ENCODE measurements around the gene EID2. TPM values are rescaled to one million over a fixed set of nuclear protein-coding genes. Genes with fewer than 3 reads are reported as not detected.

The EID2 gene
- total and polyA plus RNA-seq, 9 donors = 7.0 to 13.4 (median 10.4) TPM

DNA sequence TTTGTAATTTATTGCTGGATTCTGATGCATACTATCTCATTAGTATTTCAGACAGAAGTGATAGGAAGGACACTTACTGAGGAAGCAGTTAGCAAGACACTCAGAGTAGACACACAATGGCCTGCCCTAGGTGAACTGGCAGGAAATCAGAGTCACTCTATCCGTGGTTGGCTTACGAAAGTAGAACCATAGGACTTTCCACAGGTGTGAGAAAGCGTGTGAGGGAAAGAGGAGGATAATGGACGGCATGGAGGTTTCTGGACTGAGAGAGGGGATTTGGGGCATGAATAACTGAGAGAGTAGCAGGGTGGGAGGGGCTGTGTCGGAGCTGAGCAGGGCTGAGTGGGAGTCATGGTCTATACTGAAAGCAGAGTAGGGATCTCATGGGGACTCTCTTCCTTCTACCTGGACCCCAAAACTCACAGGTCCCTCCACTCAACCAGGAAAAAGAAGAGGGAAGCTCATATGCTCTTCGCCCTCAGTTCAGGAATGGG, 18.7 kb upstream of the EID2 start:
- 52% methylated on average over 4 of the region's 6 CpGs for WGBS (ENCODE audit: insufficient coverage)
- peaks cover 7% of the 10 kb centered on the region for H3K4me1 ChIP-seq (ENCODE audit: control insufficient read depth, insufficient read depth, low read length)
- no peak overlapping the region for H3K4me3 ChIP-seq (ENCODE audit: low read length)
- no peaks in the 10 kb centered on the region for H3K9me3 ChIP-seq (replicated peaks; ENCODE audit: control insufficient read depth, low read depth, low read length)
- DNase-seq = no peak
- H3K36me3 ChIP-seq (ENCODE audit: control insufficient read depth, insufficient read depth, low read length) = no peaks in the 10 kb centered on the region
- H3K27ac ChIP-seq (ENCODE audit: low read length) = no peak overlapping the region
- no peaks in the 10 kb centered on the region for H3K27me3 ChIP-seq (ENCODE audit: control insufficient read depth, insufficient read depth, low read length)

DNA sequence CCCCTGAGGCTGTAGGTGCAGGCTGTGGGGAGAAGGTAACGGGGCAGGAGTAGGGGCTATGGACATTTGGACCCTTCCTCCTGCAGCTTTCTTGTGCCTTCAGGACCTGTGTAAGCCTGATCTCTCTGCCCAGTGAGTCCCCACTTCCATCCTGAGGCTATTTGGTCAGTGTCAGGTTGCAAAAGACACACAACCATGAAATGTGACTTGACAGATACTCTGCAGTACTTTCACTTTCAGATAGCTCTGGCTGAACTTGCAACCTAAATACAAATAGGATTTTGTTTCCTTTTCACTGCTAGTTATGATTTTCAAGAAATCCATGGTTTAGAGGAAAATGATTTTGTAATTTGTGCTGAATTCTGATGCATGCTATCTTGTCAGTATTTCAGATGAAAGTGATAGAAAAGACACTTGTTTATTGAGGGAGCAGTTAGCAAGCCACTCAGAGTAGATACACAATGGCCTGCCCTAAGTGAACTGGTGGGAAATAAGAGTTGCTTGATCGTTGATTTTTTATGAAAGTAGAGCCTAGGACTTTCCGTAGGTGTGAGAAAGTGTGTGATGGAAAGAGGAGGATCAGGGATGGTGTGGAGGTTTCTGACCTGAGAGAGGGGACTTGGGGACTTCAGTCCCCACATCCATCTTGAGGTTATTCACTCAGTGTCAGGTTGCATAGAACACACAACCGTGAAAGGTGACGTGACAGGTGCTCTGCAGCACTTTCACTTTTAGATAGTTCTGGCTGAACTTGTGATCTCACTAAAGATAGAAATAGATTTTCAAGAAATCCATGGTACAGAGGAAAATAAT, 18.1 kb upstream of the EID2 start:
- Histone ChIP-seq H3K36me3 (ENCODE audit: control insufficient read depth, insufficient read depth, low read length) (no peaks in the 10 kb centered on the region), H3K27ac (ENCODE audit: low read length) (peak overlapping the region; percentile 29), H3K4me3 (ENCODE audit: low read length) (no peak overlapping the region), H3K9me3 (replicated peaks; ENCODE audit: control insufficient read depth, low read depth, low read length) (no peaks in the 10 kb centered on the region), H3K4me1 (ENCODE audit: control insufficient read depth, insufficient read depth, low read length) (peaks cover 7% of the 10 kb centered on the region), H3K27me3 (ENCODE audit: control insufficient read depth, insufficient read depth, low read length) (peaks cover 2% of the 10 kb centered on the region)
- 52% methylated on average over 4 of the region's 5 CpGs for WGBS (ENCODE audit: insufficient coverage)
- no peak for DNase-seq

DNA sequence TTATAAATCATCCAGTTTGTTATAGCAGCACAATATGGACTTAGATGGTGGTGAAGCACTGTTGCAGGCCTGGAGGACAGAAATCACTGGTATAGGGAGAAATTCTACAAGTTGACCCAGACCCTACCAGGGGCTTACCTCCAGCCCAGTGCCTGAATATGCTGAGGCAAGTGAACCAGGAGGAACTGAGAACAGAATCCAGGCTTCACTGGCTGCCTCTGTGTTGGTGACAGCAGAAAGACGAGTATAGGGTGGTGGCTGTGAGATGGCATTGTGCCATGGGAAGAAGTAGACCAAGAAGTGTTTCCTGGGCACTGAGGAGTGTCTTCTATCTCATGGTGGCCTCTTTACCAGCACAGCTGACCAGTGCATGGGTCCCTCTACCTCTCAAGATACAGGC, 15.9 kb upstream of the EID2 start:
- Histone ChIP-seq H3K27ac (ENCODE audit: low read length) (no peak overlapping the region), H3K27me3 (ENCODE audit: control insufficient read depth, insufficient read depth, low read length) (peaks cover 3% of the 10 kb centered on the region), H3K9me3 (replicated peaks; ENCODE audit: control insufficient read depth, low read depth, low read length) (no peaks in the 10 kb centered on the region), H3K4me1 (ENCODE audit: control insufficient read depth, insufficient read depth, low read length) (peaks cover 7% of the 10 kb centered on the region), H3K4me3 (ENCODE audit: low read length) (no peak overlapping the region), H3K36me3 (ENCODE audit: control insufficient read depth, insufficient read depth, low read length) (no peaks in the 10 kb centered on the region)
- DNase-seq = no peak
- WGBS (ENCODE audit: insufficient coverage) = 29% methylated on average over 1 of the region's 1 CpG

DNA sequence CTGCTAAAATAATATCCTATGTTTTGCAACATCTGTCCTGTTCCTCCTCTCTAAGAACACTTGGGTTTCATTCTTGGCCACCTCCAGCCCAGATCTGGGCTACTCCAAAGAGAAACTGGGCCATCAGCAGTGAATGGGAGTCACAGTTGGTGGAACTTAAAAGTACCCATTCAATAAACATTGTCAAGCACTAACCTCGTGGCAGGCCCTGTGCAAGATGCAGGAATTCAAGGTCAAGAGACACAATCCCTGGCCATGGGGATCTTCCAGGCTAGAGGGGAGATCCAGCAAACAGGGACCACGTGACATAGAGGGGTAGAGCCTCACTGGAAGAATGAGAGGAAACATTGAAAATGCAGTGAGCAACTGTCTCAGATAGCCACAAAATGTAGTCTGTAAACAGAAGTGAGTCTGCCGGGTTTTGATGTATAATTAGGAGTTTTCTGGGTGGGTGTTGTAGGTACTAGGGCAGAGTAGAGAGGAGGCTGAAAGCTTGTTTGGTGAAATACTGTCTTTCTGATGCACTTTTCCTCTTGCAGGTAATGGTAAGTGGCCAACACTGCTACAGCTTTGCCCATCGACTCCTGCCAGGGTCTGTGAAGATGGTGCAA, 14.8 kb upstream of the EID2 start:
- no peak for DNase-seq
- peaks cover 7% of the 10 kb centered on the region for H3K4me1 ChIP-seq (ENCODE audit: control insufficient read depth, insufficient read depth, low read length)
- 57% methylated on average over 3 of the region's 4 CpGs for WGBS (ENCODE audit: insufficient coverage)

DNA sequence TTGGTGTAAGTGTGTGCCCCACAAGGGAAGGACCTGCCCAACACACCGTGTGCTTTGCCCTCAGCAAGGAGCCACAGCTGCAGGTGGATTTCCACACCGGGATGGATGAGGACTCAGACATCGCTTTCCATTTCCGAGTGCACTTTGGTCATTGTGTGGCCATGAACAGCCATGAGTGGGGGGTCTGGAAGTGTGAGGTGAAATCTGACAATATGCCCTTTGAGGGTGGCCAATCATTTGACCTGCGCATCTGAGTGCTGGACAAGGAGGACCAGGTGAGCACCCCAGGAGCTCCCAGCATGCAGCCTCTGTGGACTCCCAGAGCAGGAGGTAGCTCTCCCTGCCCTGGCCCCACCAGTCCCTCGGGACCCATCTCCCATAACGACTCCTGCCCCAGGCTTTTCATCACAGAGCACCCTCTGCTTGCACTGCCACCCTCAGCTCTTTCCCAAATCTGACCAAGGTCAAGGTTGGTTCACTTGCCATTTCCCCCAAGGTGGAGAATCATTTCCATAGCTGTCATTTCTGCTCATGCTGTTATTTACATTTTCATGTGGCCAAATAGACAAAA, 13.2 kb upstream of the EID2 start:
- Histone ChIP-seq H3K9me3 (replicated peaks; ENCODE audit: control insufficient read depth, low read depth, low read length) (no peaks in the 10 kb centered on the region), H3K27ac (ENCODE audit: low read length) (no peak overlapping the region), H3K36me3 (ENCODE audit: control insufficient read depth, insufficient read depth, low read length) (no peaks in the 10 kb centered on the region), H3K4me3 (ENCODE audit: low read length) (no peak overlapping the region), H3K4me1 (ENCODE audit: control insufficient read depth, insufficient read depth, low read length) (peaks cover 2% of the 10 kb centered on the region), H3K27me3 (ENCODE audit: control insufficient read depth, insufficient read depth, low read length) (peaks cover 3% of the 10 kb centered on the region)
- 69% methylated on average over 7 of the region's 7 CpGs for WGBS (ENCODE audit: insufficient coverage)
- DNase-seq = no peak

More for the DNA sequence above, 14.8 kb upstream of the EID2 start:
- no peaks in the 10 kb centered on the region for H3K36me3 ChIP-seq (ENCODE audit: control insufficient read depth, insufficient read depth, low read length)
- H3K27me3 ChIP-seq (ENCODE audit: control insufficient read depth, insufficient read depth, low read length) = peaks cover 3% of the 10 kb centered on the region
- H3K9me3 ChIP-seq (replicated peaks; ENCODE audit: control insufficient read depth, low read depth, low read length) = no peaks in the 10 kb centered on the region
- H3K27ac ChIP-seq (ENCODE audit: low read length) = no peak overlapping the region
- H3K4me3 ChIP-seq (ENCODE audit: low read length) = no peak overlapping the region

DNA sequence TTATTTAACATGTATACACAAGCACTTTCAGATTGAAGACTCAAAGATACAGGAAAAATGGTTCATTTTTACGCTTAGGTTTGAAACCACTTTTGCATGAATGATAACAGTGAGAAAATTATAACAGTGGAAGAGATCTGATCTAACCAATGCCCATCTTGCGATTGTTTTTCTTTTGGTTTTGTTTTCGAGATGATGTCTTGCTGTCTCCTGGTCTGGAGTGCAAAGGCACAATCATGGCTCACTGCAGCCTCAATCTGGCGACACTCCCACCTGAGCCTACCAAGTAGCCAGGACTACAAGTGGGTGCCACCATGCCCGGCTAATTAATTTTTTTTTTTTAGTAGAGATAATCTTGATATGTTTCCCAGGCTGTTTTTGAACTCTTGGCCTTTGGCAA, 10.2 kb upstream of the EID2 start:
- Histone ChIP-seq H3K4me1 (ENCODE audit: control insufficient read depth, insufficient read depth, low read length) (no peaks in the 10 kb centered on the region), H3K36me3 (ENCODE audit: control insufficient read depth, insufficient read depth, low read length) (no peaks in the 10 kb centered on the region), H3K27ac (ENCODE audit: low read length) (no peak overlapping the region), H3K9me3 (replicated peaks; ENCODE audit: control insufficient read depth, low read depth, low read length) (no peaks in the 10 kb centered on the region), H3K27me3 (ENCODE audit: control insufficient read depth, insufficient read depth, low read length) (peaks cover 5% of the 10 kb centered on the region), H3K4me3 (ENCODE audit: low read length) (no peak overlapping the region)
- 75% methylated on average over 3 of the region's 5 CpGs for WGBS (ENCODE audit: insufficient coverage)
- DNase-seq = no peak

DNA sequence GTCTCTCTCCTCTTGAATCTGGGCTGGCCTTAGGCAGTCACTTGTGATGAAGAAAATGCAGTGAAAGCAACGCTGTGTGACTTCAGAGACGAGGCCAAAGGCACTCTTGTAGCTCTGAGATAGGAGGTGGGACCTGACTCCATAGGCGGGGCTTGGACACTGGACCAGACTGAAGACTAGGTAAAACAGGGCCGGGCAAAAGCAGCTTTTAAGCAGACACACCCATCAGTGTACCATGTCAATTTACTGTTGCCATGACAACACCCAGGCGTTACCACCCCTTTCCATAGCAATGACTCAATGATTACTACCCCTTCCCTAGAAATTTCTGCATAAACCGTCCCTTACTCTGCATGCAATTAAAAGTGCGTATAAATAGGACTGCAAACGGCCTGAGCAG, 6.6 kb upstream of the EID2 start:
- Histone ChIP-seq H3K27me3 (ENCODE audit: control insufficient read depth, insufficient read depth, low read length) (peaks cover 6% of the 10 kb centered on the region), H3K36me3 (ENCODE audit: control insufficient read depth, insufficient read depth, low read length) (no peaks in the 10 kb centered on the region), H3K4me3 (ENCODE audit: low read length) (no peak overlapping the region), H3K27ac (ENCODE audit: low read length) (no peak overlapping the region), H3K9me3 (replicated peaks; ENCODE audit: control insufficient read depth, low read depth, low read length) (no peaks in the 10 kb centered on the region), H3K4me1 (ENCODE audit: control insufficient read depth, insufficient read depth, low read length) (no peaks in the 10 kb centered on the region)
- DNase-seq = no peak
- 60% methylated on average over 8 of the region's 8 CpGs for WGBS (ENCODE audit: insufficient coverage)

DNA sequence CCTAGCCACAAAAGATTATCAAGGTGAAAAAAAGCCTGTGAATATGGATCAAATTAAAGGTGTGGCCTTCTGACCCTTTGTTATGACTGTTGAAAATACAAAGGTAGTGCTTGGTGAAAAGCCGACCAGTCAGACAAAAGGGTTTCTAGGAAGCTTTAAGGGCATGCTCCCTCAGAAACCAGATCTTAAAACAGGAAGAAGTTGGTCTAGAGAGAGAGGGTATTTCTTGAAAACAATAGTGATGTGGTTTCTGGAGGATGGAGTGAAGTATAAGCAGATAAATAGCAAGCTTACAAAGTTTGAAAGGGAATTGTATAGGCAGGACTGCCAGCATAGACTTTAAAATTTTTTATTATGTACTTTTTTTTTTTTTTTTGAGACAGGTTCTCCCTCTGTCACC, 5.0 kb upstream of the EID2 start:
- Histone ChIP-seq H3K4me1 (ENCODE audit: control insufficient read depth, insufficient read depth, low read length) (no peaks in the 10 kb centered on the region), H3K9me3 (replicated peaks; ENCODE audit: control insufficient read depth, low read depth, low read length) (no peaks in the 10 kb centered on the region), H3K27ac (ENCODE audit: low read length) (no peak overlapping the region), H3K27me3 (ENCODE audit: control insufficient read depth, insufficient read depth, low read length) (peaks cover 6% of the 10 kb centered on the region), H3K4me3 (ENCODE audit: low read length) (no peak overlapping the region), H3K36me3 (ENCODE audit: control insufficient read depth, insufficient read depth, low read length) (no peaks in the 10 kb centered on the region)
- no peak for DNase-seq
- 50% methylated on average over 1 of the region's 1 CpG for WGBS (ENCODE audit: insufficient coverage)

DNA sequence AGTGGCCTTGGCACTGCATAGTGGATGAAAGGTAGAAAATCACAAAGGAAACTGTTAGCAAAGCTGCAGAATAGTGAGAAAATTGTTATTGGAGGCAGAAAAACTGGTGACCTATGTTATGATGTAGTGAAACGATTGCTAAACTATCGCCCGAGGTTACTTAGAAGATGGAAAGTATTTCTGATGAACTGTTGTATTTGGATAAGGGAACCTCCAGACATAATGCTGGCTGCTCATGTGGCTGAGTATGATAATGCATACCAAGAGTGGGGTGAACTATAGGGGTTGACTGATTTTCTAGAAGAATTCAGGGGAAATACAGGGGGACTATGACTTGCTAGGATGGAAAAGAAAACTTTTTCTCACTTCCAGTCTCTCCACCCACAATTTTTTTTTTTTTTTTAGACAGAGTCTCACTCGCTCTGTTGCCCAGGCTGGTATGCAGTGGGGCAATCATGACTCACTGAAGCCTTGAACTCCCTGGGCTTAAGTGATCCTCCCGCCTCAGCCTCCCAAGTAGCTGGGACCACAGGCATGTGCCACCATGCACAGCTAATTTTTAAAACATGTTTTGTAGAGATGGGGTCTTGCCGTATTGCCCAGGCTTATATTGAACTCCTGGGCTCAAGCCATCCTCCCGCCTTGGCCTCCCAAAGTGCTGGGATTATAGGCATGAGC, 4.4 kb upstream of the EID2 start:
- Histone ChIP-seq H3K27ac (ENCODE audit: low read length) (no peak overlapping the region), H3K36me3 (ENCODE audit: control insufficient read depth, insufficient read depth, low read length) (no peaks in the 10 kb centered on the region), H3K4me3 (ENCODE audit: low read length) (no peak overlapping the region), H3K27me3 (ENCODE audit: control insufficient read depth, insufficient read depth, low read length) (peaks cover 6% of the 10 kb centered on the region), H3K4me1 (ENCODE audit: control insufficient read depth, insufficient read depth, low read length) (no peaks in the 10 kb centered on the region), H3K9me3 (replicated peaks; ENCODE audit: control insufficient read depth, low read depth, low read length) (no peaks in the 10 kb centered on the region)
- DNase-seq = no peak
- 82% methylated on average over 5 of the region's 7 CpGs for WGBS (ENCODE audit: insufficient coverage)

DNA sequence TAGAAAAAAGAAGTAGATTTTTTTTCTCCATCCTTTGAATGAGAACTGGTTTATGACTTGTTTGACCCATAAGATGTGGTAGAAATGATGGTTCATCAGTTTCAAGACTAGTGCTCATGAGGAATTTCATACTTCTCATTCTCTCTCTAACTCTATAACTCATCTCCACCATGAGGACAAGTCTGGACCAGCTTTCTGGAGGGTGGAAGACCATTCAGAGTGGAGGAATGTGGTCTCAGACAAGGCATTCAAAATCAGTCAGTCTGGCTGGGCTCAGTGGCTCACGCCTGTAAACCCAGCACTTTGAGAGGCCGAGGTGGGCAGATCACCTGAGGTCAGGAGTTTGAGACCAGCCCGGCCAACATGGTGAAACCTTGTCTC, 3.5 kb upstream of the EID2 start:
- H3K4me1 ChIP-seq (ENCODE audit: control insufficient read depth, insufficient read depth, low read length) = no peaks in the 10 kb centered on the region
- WGBS (ENCODE audit: insufficient coverage) = 86% methylated on average over 2 of the region's 3 CpGs
- peaks cover 6% of the 10 kb centered on the region for H3K27me3 ChIP-seq (ENCODE audit: control insufficient read depth, insufficient read depth, low read length)

More for the DNA sequence above, 3.5 kb upstream of the EID2 start:
- no peaks in the 10 kb centered on the region for H3K36me3 ChIP-seq (ENCODE audit: control insufficient read depth, insufficient read depth, low read length)
- DNase-seq = no peak
- H3K4me3 ChIP-seq (ENCODE audit: low read length) = no peak overlapping the region
- no peak overlapping the region for H3K27ac ChIP-seq (ENCODE audit: low read length)
- H3K9me3 ChIP-seq (replicated peaks; ENCODE audit: control insufficient read depth, low read depth, low read length) = no peaks in the 10 kb centered on the region

All from muscle of leg (tissue), 11 donors.